Central memory CD8-positive, alpha-beta T cell (primary cell): ENCODE results near the gene PDSS1.
"Not testable (repeated sequence)": the region's sequence is repeated elsewhere in the genome, so short reads cannot be mapped to it uniquely, and the experiment has no call there.

Experiments used
- ATAC-seq: fragments of 150-1000 bp; cut with Tn5 transposase; replicated peaks from 2 replicates; pipeline ENCODE4 v1.10.0; 2022; ENCODE audit warnings: mild to moderate bottlenecking, moderate FRiP score, moderate number of reproducible peaks; ENCODE audit not compliant: poor library complexity, severe bottlenecking; ENCODE audit errors: extremely low read depth
- DNase-seq, 2 donors: peaks; one replicate each; pipeline ENCODE4 v3.0.0; 2021; ENCODE audit warnings: low spot score in 2 of 2
- H3K27ac Mint-ChIP-seq: one replicate; pipeline ENCODE4 v1.8.0; 2022; ENCODE audit warnings: low read depth, mild to moderate bottlenecking, moderate library complexity, mixed read lengths
- H3K27me3 Mint-ChIP-seq: one replicate; pipeline ENCODE4 v1.8.0; 2022; ENCODE audit warnings: mixed read lengths
- H3K36me3 Mint-ChIP-seq: one replicate; pipeline ENCODE4 v1.8.0; 2022; ENCODE audit warnings: mild to moderate bottlenecking, moderate library complexity, mixed read lengths; ENCODE audit not compliant: insufficient read depth
- H3K4me1 Mint-ChIP-seq: one replicate; pipeline ENCODE4 v1.8.0; 2022; ENCODE audit warnings: mixed read lengths
- H3K4me3 Mint-ChIP-seq: one replicate; pipeline ENCODE4 v1.8.0; 2022; ENCODE audit warnings: mild to moderate bottlenecking, moderate library complexity, mixed read lengths
- H3K9me3 Mint-ChIP-seq: one replicate; pipeline ENCODE4 v1.8.0; 2022; ENCODE audit warnings: mixed read lengths

Gene PDSS1

GRCh38 chr10:26770069-26770468 lies 72.6 kb downstream of the PDSS1 start:
- Mint-ChIP-seq H3K4me3 (no peak overlapping the region), H3K36me3 (peaks cover 36% of the 10 kb centered on the region), H3K4me1 (peaks cover 36% of the 10 kb centered on the region), H3K9me3 (no peaks in the 10 kb centered on the region), H3K27ac (peak overlapping the region; percentile 13), H3K27me3 (no peaks in the 10 kb centered on the region)
- no peak for ATAC-seq
- DNase-seq = no peak

- Mint-ChIP-seq H3K4me1 (peaks cover 64% of the 10 kb centered on the region), H3K27ac (peak overlapping the region; percentile 81), H3K4me3 (no peak overlapping the region), H3K36me3 (peaks cover 17% of the 10 kb centered on the region), H3K27me3 (no peaks in the 10 kb centered on the region), H3K9me3 (no peaks in the 10 kb centered on the region)
- ATAC-seq = peak; percentile 24
- DNase-seq = no peak
Observed at GRCh38 chr10:26773633-26774032, 76.1 kb downstream of the PDSS1 start.

GRCh38 chr10:26776258-26776657 lies 78.8 kb downstream of the PDSS1 start:
- Mint-ChIP-seq H3K4me3 (no peak overlapping the region), H3K9me3 (no peaks in the 10 kb centered on the region), H3K36me3 (peaks cover 13% of the 10 kb centered on the region), H3K4me1 (peaks cover 81% of the 10 kb centered on the region), H3K27me3 (no peaks in the 10 kb centered on the region), H3K27ac (peak overlapping the region; percentile 77)
- no peak for ATAC-seq
- no peak for DNase-seq

- H3K36me3 Mint-ChIP-seq = peaks cover 16% of the 10 kb centered on the region
- peaks cover 82% of the 10 kb centered on the region for H3K4me1 Mint-ChIP-seq
- DNase-seq (no peak), ATAC-seq (no peak)
- H3K9me3 Mint-ChIP-seq = no peaks in the 10 kb centered on the region
- H3K27ac Mint-ChIP-seq = peak overlapping the region; percentile 50
- H3K27me3 Mint-ChIP-seq = no peaks in the 10 kb centered on the region
- H3K4me3 Mint-ChIP-seq = peak overlapping the region; percentile 2
Observed at GRCh38 chr10:26777686-26778085, 80.2 kb downstream of the PDSS1 start.

GRCh38 chr10:26779176-26779860 lies 81.8 kb downstream of the PDSS1 start:
- no peak for DNase-seq

GRCh38 chr10:26780106-26780792 lies 82.7 kb downstream of the PDSS1 start:
- H3K27me3 Mint-ChIP-seq = no peaks in the 10 kb centered on the region
- no peaks in the 10 kb centered on the region for H3K9me3 Mint-ChIP-seq
- peaks cover 91% of the 10 kb centered on the region for H3K4me1 Mint-ChIP-seq
- ATAC-seq = no peak
- no peak for DNase-seq
- H3K4me3 Mint-ChIP-seq = peak overlapping the region; percentile 26
- peaks cover 19% of the 10 kb centered on the region for H3K36me3 Mint-ChIP-seq
- peak overlapping the region; percentile 38 for H3K27ac Mint-ChIP-seq

More at GRCh38 chr10:26779176-26779860, 81.8 kb downstream of the PDSS1 start:
- H3K4me1 Mint-ChIP-seq = peaks cover 88% of the 10 kb centered on the region
- no peak for ATAC-seq
- no peaks in the 10 kb centered on the region for H3K9me3 Mint-ChIP-seq
- no peaks in the 10 kb centered on the region for H3K27me3 Mint-ChIP-seq
- H3K4me3 Mint-ChIP-seq = no peak overlapping the region
- peaks cover 16% of the 10 kb centered on the region for H3K36me3 Mint-ChIP-seq
- no peak overlapping the region for H3K27ac Mint-ChIP-seq

- ATAC-seq (no peak), DNase-seq (no peak)
- peaks cover 91% of the 10 kb centered on the region for H3K4me1 Mint-ChIP-seq
- no peaks in the 10 kb centered on the region for H3K27me3 Mint-ChIP-seq
- no peaks in the 10 kb centered on the region for H3K9me3 Mint-ChIP-seq
- H3K36me3 Mint-ChIP-seq = peaks cover 19% of the 10 kb centered on the region
- H3K27ac Mint-ChIP-seq = peak overlapping the region; percentile 56
- peak overlapping the region; percentile 26 for H3K4me3 Mint-ChIP-seq
Observed at GRCh38 chr10:26780793-26781601, 83.5 kb downstream of the PDSS1 start.

- DNase-seq (no peak), ATAC-seq (no peak)
- Mint-ChIP-seq H3K27me3 (no peaks in the 10 kb centered on the region), H3K9me3 (no peaks in the 10 kb centered on the region), H3K4me3 (peak overlapping the region; percentile 25), H3K4me1 (peaks cover 95% of the 10 kb centered on the region), H3K36me3 (peaks cover 18% of the 10 kb centered on the region), H3K27ac (peak overlapping the region; percentile 77)
Observed at GRCh38 chr10:26781797-26782196, 84.3 kb downstream of the PDSS1 start.

- Mint-ChIP-seq H3K4me3 (peak overlapping the region; percentile 1), H3K9me3 (no peaks in the 10 kb centered on the region), H3K4me1 (peaks cover 80% of the 10 kb centered on the region), H3K27ac (peak overlapping the region; percentile 47), H3K36me3 (peaks cover 26% of the 10 kb centered on the region), H3K27me3 (no peaks in the 10 kb centered on the region)
- ATAC-seq (no peak), DNase-seq (no peak)
Observed at GRCh38 chr10:26787362-26787761, 89.9 kb downstream of the PDSS1 start.

- H3K27me3 Mint-ChIP-seq, H3K4me3 Mint-ChIP-seq, DNase-seq, H3K9me3 Mint-ChIP-seq, H3K27ac Mint-ChIP-seq, ATAC-seq: not testable (repeated sequence)
- Mint-ChIP-seq H3K4me1 (peaks cover 70% of the 10 kb centered on the region), H3K36me3 (peaks cover 25% of the 10 kb centered on the region)
Observed at GRCh38 chr10:26789779-26790178, 92.3 kb downstream of the PDSS1 start.

GRCh38 chr10:26790221-26790995 lies 92.9 kb downstream of the PDSS1 start:
- H3K27ac Mint-ChIP-seq = peak overlapping the region; percentile 21
- ATAC-seq = no peak
- H3K4me3 Mint-ChIP-seq = no peak overlapping the region

More at GRCh38 chr10:26790221-26790995, 92.9 kb downstream of the PDSS1 start:
- DNase-seq = no peak
- peaks cover 70% of the 10 kb centered on the region for H3K4me1 Mint-ChIP-seq
- H3K27me3 Mint-ChIP-seq = no peaks in the 10 kb centered on the region
- H3K36me3 Mint-ChIP-seq = peaks cover 23% of the 10 kb centered on the region
- no peaks in the 10 kb centered on the region for H3K9me3 Mint-ChIP-seq
